ENCODE results near the gene LCORL. TPM values are rescaled to one million over a fixed set of nuclear protein-coding genes. Genes with fewer than 3 reads are reported as not detected.

Gene LCORL
- total RNA-seq, 1 donor from 2014 or later = 5.3 TPM

GRCh38 chr4:17811078-17811603 lies 210.4 kb downstream of the LCORL start:
- peak; percentile 16 for DNase-seq
- Histone ChIP-seq H3K27ac (replicated peaks) (no peak overlapping the region), H3K4me1 (peaks cover 49% of the 10 kb centered on the region), H3K9me3 (replicated peaks) (no peaks in the 10 kb centered on the region), H3K36me3 (no peaks in the 10 kb centered on the region), H3K27me3 (ENCODE audit: low read depth) (no peaks in the 10 kb centered on the region), H3K4me3 (peak overlapping the region; percentile 82)
- intact Hi-C loops (cut with micrococcal nuclease) = no loop called here
- TF ChIP-seq CTCF (IDR thresholded peaks at IDR 0.05; ENCODE audit: borderline replicate concordance) = no peak

- DNase-seq = peak; percentile 99
- H3K4me1 ChIP-seq = peaks cover 55% of the 10 kb centered on the region
Observed at GRCh38 chr4:17810260-17811077, 211.1 kb downstream of the LCORL start, which contains the start of the genes DCAF16 and NCAPG. Gene DCAF16, minus strand, starts transcription at chr4:17810757. Its CDS starts 6,616 bp downstream, at chr4:17804141. Gene NCAPG, plus strand, starts transcription at chr4:17810979. Its CDS starts 99 bp downstream, at chr4:17811078.

GRCh38 chr4:17809667-17810066 lies 211.9 kb downstream of the LCORL start:
- H3K27me3 ChIP-seq (ENCODE audit: low read depth) = no peaks in the 10 kb centered on the region
- DNase-seq = no peak
- H3K9me3 ChIP-seq (replicated peaks) = no peaks in the 10 kb centered on the region
- peaks cover 58% of the 10 kb centered on the region for H3K4me1 ChIP-seq
- no peak for TF ChIP-seq CTCF (IDR thresholded peaks at IDR 0.05; ENCODE audit: borderline replicate concordance)
- peaks cover under 1% of the 10 kb centered on the region for H3K36me3 ChIP-seq
- intact Hi-C loops (cut with micrococcal nuclease) = loop anchor here (10.0 kb wide), 1 partner anchor 265 kb away; no protein-coding TSS in a partner anchor
- peak overlapping the region; percentile 82 for H3K4me3 ChIP-seq
- peak overlapping the region; percentile 97 for H3K27ac ChIP-seq (replicated peaks)

More at GRCh38 chr4:17810260-17811077, 211.1 kb downstream of the LCORL start, which contains the start of the genes DCAF16 and NCAPG:
- Histone ChIP-seq H3K36me3 (no peaks in the 10 kb centered on the region), H3K9me3 (replicated peaks) (no peaks in the 10 kb centered on the region), H3K27ac (replicated peaks) (peak within 1 kb of the TSS; percentile 97), H3K27me3 (ENCODE audit: low read depth) (no peaks in the 10 kb centered on the region), H3K4me3 (peak within 1 kb of the TSS; percentile 82)
- intact Hi-C loops (cut with micrococcal nuclease) = no loop called here
- no peak for TF ChIP-seq CTCF (IDR thresholded peaks at IDR 0.05; ENCODE audit: borderline replicate concordance)

- no peak for TF ChIP-seq CTCF (IDR thresholded peaks at IDR 0.05; ENCODE audit: borderline replicate concordance)
- H3K36me3 ChIP-seq = peaks cover 23% of the 10 kb centered on the region
- DNase-seq = no peak
- H3K4me1 ChIP-seq = peaks cover 58% of the 10 kb centered on the region
- H3K9me3 ChIP-seq (replicated peaks) = no peaks in the 10 kb centered on the region
- H3K27me3 ChIP-seq (ENCODE audit: low read depth) = no peaks in the 10 kb centered on the region
- no peak overlapping the region for H3K27ac ChIP-seq (replicated peaks)
- intact Hi-C loops (cut with micrococcal nuclease) = loop anchor here (10.0 kb wide), 1 partner anchor 263 kb away; no protein-coding TSS in a partner anchor
- H3K4me3 ChIP-seq = peak overlapping the region; percentile 82
Observed at GRCh38 chr4:17807446-17807845, 214.1 kb downstream of the LCORL start.

- no peak for DNase-seq
- no peak overlapping the region for H3K27ac ChIP-seq (replicated peaks)
- H3K4me3 ChIP-seq = no peak overlapping the region
- no peak for TF ChIP-seq CTCF (IDR thresholded peaks at IDR 0.05; ENCODE audit: borderline replicate concordance)
- no peaks in the 10 kb centered on the region for H3K27me3 ChIP-seq (ENCODE audit: low read depth)
- H3K4me1 ChIP-seq = peaks cover 48% of the 10 kb centered on the region
- H3K9me3 ChIP-seq (replicated peaks) = no peaks in the 10 kb centered on the region
- intact Hi-C loops (cut with micrococcal nuclease) = loop anchor here (10.0 kb wide), 1 partner anchor 261 kb away; no protein-coding TSS in a partner anchor
- peaks cover 30% of the 10 kb centered on the region for H3K36me3 ChIP-seq
Observed at GRCh38 chr4:17805580-17806155, 215.9 kb downstream of the LCORL start.

All from left ventricle myocardium inferior (tissue), 1 donor.